Activated T-helper 1 cell treated with anti-CD3 and anti-CD28 coated beads, Interleukin-2, amount 50 U/mL, for 16 hours (primary cell): ENCODE data around the gene ALKBH2.

Experiments used
- DNase-seq, 2 donors: peaks; one replicate each; pipeline ENCODE4 v3.0.0-alpha.2; 2020; ENCODE audit warnings: low read depth in 1 of 2, low spot score in 1 of 2

The ALKBH2 gene

GRCh38 chr12:109093022-109093918, at the start of gene ALKBH2:
Gene ALKBH2, minus strand, starts transcription at chr12:109093472. Its CDS starts 686 bp downstream, at chr12:109092786.
- peak; percentile 89 to 92 for DNase-seq

- no peak for DNase-seq
Measured at GRCh38 chr12:109140560-109140959, 47.3 kb upstream of the ALKBH2 start.

GRCh38 chr12:109139791-109140190, 46.5 kb upstream of the ALKBH2 start:
- DNase-seq, result no peak

- DNase-seq, result no peak
Measured at GRCh38 chr12:109139360-109139759, 46.1 kb upstream of the ALKBH2 start.

GRCh38 chr12:109137055-109137454, 43.8 kb upstream of the ALKBH2 start:
- DNase-seq, result no peak

- no peak for DNase-seq
Measured at GRCh38 chr12:109134186-109134917, 41.1 kb upstream of the ALKBH2 start.

GRCh38 chr12:109131154-109132050, 38.1 kb upstream of the ALKBH2 start:
- no peak for DNase-seq

- DNase-seq, result no peak
Measured at GRCh38 chr12:109130297-109131153, 37.3 kb upstream of the ALKBH2 start.

GRCh38 chr12:109127533-109128242, 34.4 kb upstream of the ALKBH2 start:
- no peak for DNase-seq

GRCh38 chr12:109126784-109127183, 33.5 kb upstream of the ALKBH2 start:
- DNase-seq, result no peak

- DNase-seq, result no peak
Measured at GRCh38 chr12:109125791-109126190, 32.5 kb upstream of the ALKBH2 start.

- DNase-seq, result no peak
Measured at GRCh38 chr12:109124878-109125648, 31.8 kb upstream of the ALKBH2 start.

- no peak for DNase-seq
Measured at GRCh38 chr12:109121346-109121880, 28.1 kb upstream of the ALKBH2 start.

- DNase-seq, result no peak
Measured at GRCh38 chr12:109120557-109120956, 27.3 kb upstream of the ALKBH2 start.

GRCh38 chr12:109120095-109120494, 26.8 kb upstream of the ALKBH2 start:
- no peak for DNase-seq

GRCh38 chr12:109116611-109116949, 23.3 kb upstream of the ALKBH2 start:
- DNase-seq, result no peak

- no peak for DNase-seq
Measured at GRCh38 chr12:109115758-109116610, 22.7 kb upstream of the ALKBH2 start, which contains the start of gene ACACB. Gene ACACB, plus strand, starts transcription at chr12:109116587. Its CDS starts 22,819 bp downstream, at chr12:109139406.

GRCh38 chr12:109115404-109115757, 22.1 kb upstream of the ALKBH2 start:
- DNase-seq, result no peak
